HepG2 (cell line): ENCODE data around the gene ALKBH2. TPM values are rescaled to one million over a fixed set of nuclear protein-coding genes. Genes with fewer than 3 reads are reported as not detected.
A peak's percentile ranks its signal among the peaks of the same experiment; 100 is the strongest.

Experiments used
- CBX2 ChIP-seq, 2 experiments: fragments of 200-600 bp in 1 of 2; sonication (generic); formaldehyde crosslinking in 1 of 2; IDR thresholded peaks; 2 replicates each; pipeline versions ENCODE4 v1.7.0 to v1.8.1; 2018 to 2022; ENCODE audit warnings: low read depth in 2 of 2, low read length in 1 of 2, mild to moderate bottlenecking in 1 of 2, missing genetic modification reagents in 1 of 2
- CREB1 ChIP-seq, 2 experiments: fragments of 450-650 bp in 1 of 2; IDR thresholded peaks; 2 replicates each; pipeline ENCODE4 v1.6.1; 2016 to 2017; ENCODE audit warnings: control low read depth in 1 of 2, mild to moderate bottlenecking in 1 of 2, missing compliant biosample characterization in 1 of 2, missing genetic modification characterization in 1 of 2
- ELF3 ChIP-seq: IDR thresholded peaks from 2 replicates; pipeline ENCODE4 v1.6.1; 2016; ENCODE audit warnings: missing genetic modification reagents, missing compliant biosample characterization
- ETV5 ChIP-seq: IDR thresholded peaks from 2 replicates; pipeline ENCODE4 v1.6.1; 2018; ENCODE audit warnings: missing biosample characterization, missing genetic modification reagents, inconsistent platforms, borderline replicate concordance
- GTF3A ChIP-seq: sonication (generic); formaldehyde crosslinking; conservative IDR thresholded peaks from 2 replicates; pipeline ENCODE4 v1.4.0; 2020; ENCODE audit warnings: mild to moderate bottlenecking, missing genetic modification reagents
- HMGXB4 ChIP-seq, 2 experiments: sonication (generic) in 1 of 2; formaldehyde crosslinking in 1 of 2; IDR thresholded peaks; 2 replicates each; pipeline versions ENCODE4 v1.4.0 to v1.6.1; 2018 to 2020; ENCODE audit warnings: missing genetic modification reagents in 2 of 2, borderline replicate concordance in 1 of 2, low read depth in 1 of 2, mild to moderate bottlenecking in 1 of 2, missing biosample characterization in 1 of 2
- HOXA7 ChIP-seq: sonication (generic); formaldehyde crosslinking; IDR thresholded peaks from 2 replicates; pipeline ENCODE4 v1.8.1; 2022; ENCODE audit warnings: mild to moderate bottlenecking, missing genetic modification reagents, moderate library complexity
- KDM5A ChIP-seq: fragments of 200-600 bp; sonication (generic); IDR thresholded peaks from 2 replicates; pipeline ENCODE4 v1.7.0; 2018; ENCODE audit warnings: antibody characterized with exemption, mild to moderate bottlenecking, low read length, borderline replicate concordance
- NFIB ChIP-seq: sonication (generic); formaldehyde crosslinking; IDR thresholded peaks from 2 replicates; pipeline ENCODE4 v1.9.0; 2021; ENCODE audit warnings: missing genetic modification reagents, mild to moderate bottlenecking, borderline replicate concordance
- PREB ChIP-seq: sonication (generic); formaldehyde crosslinking; IDR thresholded peaks from 2 replicates; pipeline ENCODE4 v1.4.0; 2020; ENCODE audit warnings: missing genetic modification reagents
- RFX5 ChIP-seq: IDR thresholded peaks from 2 replicates; pipeline ENCODE4 v1.6.1; 2011; ENCODE audit warnings: low read depth, low read length, improper control_type of control experiment
- SNAPC5 ChIP-seq: sonication (generic); formaldehyde crosslinking; IDR thresholded peaks from 2 replicates; pipeline ENCODE4 v1.8.1; 2023; ENCODE audit warnings: mild to moderate bottlenecking, missing genetic modification reagents, borderline replicate concordance
- STAG1 ChIP-seq: sonication (generic); formaldehyde crosslinking; IDR thresholded peaks from 2 replicates; pipeline ENCODE4 v1.4.0; 2020; ENCODE audit warnings: missing genetic modification reagents
- TAF1 ChIP-seq: sonication (generic); formaldehyde crosslinking; IDR thresholded peaks from 2 replicates; pipeline ENCODE4 v1.4.0; 2020; ENCODE audit warnings: missing genetic modification reagents
- TFE3 ChIP-seq: IDR thresholded peaks from 2 replicates; pipeline ENCODE4 v1.6.1; 2016
- WIZ ChIP-seq: sonication (generic); formaldehyde crosslinking; IDR thresholded peaks from 2 replicates; pipeline ENCODE4 v1.5.1; 2020; ENCODE audit warnings: mild to moderate bottlenecking, missing genetic modification reagents
- ZNF124 ChIP-seq: sonication (generic); formaldehyde crosslinking; IDR thresholded peaks from 2 replicates; pipeline ENCODE4 v1.4.0; 2020; ENCODE audit warnings: missing genetic modification reagents
- ZNF260 ChIP-seq: sonication (generic); formaldehyde crosslinking; IDR thresholded peaks from 2 replicates; pipeline ENCODE4 v1.4.0; 2020; ENCODE audit warnings: missing genetic modification reagents, low read depth, mild to moderate bottlenecking, borderline replicate concordance
- ZNF709 ChIP-seq: sonication (generic); formaldehyde crosslinking; IDR thresholded peaks from 2 replicates; pipeline ENCODE4 v1.5.0; 2020; ENCODE audit warnings: mild to moderate bottlenecking, missing genetic modification reagents
- ZNF782 ChIP-seq: sonication (generic); formaldehyde crosslinking; IDR thresholded peaks from 2 replicates; pipeline ENCODE4 v1.4.0; 2020; ENCODE audit warnings: missing genetic modification reagents, mild to moderate bottlenecking, borderline replicate concordance
- ZNF784 ChIP-seq: sonication (generic); formaldehyde crosslinking; IDR thresholded peaks from 2 replicates; pipeline ENCODE4 v1.5.1; 2020; ENCODE audit warnings: missing genetic modification reagents, mild to moderate bottlenecking, borderline replicate concordance
- polyA plus RNA-seq, 8 experiments: library from polyadenylated mRNA; depleted of rRNA in 3 of 8; stranded (reverse) in 7 of 8; unstranded in 1 of 8; fragments of >200 nt; fragmentation: Illumina TruSeq in 4 of 8; extraction: Trizol in 4 of 8; gene quantifications; 2 replicates each; pipeline versions ENCODE4 v1.2.1 to v1.2.3, GENCODE V29; 2011 to 2016; ENCODE audit warnings: low read depth in 4 of 8, missing spikeins in 1 of 8, mixed read lengths in 1 of 8; ENCODE audit not compliant: insufficient read depth in 1 of 8
- total RNA-seq, 5 experiments: library from RNA; depleted of rRNA; stranded (reverse); fragments of >200 nt; fragmentation: Illumina TruSeq; extraction: Trizol; gene quantifications; 2 replicates each; pipeline ENCODE4 v1.2.3, GENCODE V29; 2016; ENCODE audit warnings: low read depth in 1 of 5

The ALKBH2 gene
- total and polyA plus RNA-seq, 2 of the 13 experiments (the other 11 are each of a cell fraction or from before 2014, with no cell fraction given) = 21.0 to 40.5 TPM

- no peak for TF ChIP-seq ZNF260 (CRISPR knock-in tag)
- 0 out of 2 replicates have a peak, but pooled peaks have one; percentile 30 for TF ChIP-seq PREB (CRISPR knock-in tag)
- TF ChIP-seq ETV5 (CRISPR knock-in tag) = peak; percentile 96
- TF ChIP-seq NFIB (CRISPR knock-in tag) = no peak
- TF ChIP-seq CREB1 (IDR thresholded peaks at IDR 0.05) = peak; percentile 91
- peak; percentile 97 for TF ChIP-seq CREB1 (CRISPR knock-in tag; IDR thresholded peaks at IDR 0.05)
- peak; percentile 86 for TF ChIP-seq WIZ (CRISPR knock-in tag)
- peak; percentile 98 for TF ChIP-seq ZNF784 (CRISPR knock-in tag)
- TF ChIP-seq STAG1 (CRISPR knock-in tag) = peak; percentile 98
- peak; percentile 71; the same call in 1 of the 2 replicates for TF ChIP-seq ZNF782 (CRISPR knock-in tag)
- peak; percentile 98 for TF ChIP-seq SNAPC5 (CRISPR knock-in tag)
- TF ChIP-seq GTF3A = no peak
- peak; percentile 94 for TF ChIP-seq ZNF124 (CRISPR knock-in tag)
- no peak for TF ChIP-seq RFX5
- TF ChIP-seq CBX2 (IDR thresholded peaks at IDR 0.05; ENCODE audit: low read depth, low read length) = no peak
- peak; percentile 93; the same call in 1 of the 2 replicates for TF ChIP-seq CBX2 (CRISPR knock-in tag; IDR thresholded peaks at IDR 0.05; ENCODE audit: low read depth)
- TF ChIP-seq HOXA7 (CRISPR knock-in tag) = no peak; the same call in 1 of the 2 replicates
- TF ChIP-seq TFE3 = peak; percentile 77
- TF ChIP-seq TAF1 = peak; percentile 70
- peak; percentile 84 to 91; a peak in 3 of 4 replicates for TF ChIP-seq HMGXB4 (CRISPR knock-in tag; IDR thresholded peaks at IDR 0.05; ENCODE audit: borderline replicate concordance in 1 of 2, low read depth in 1 of 2)
- peak; percentile 62; the same call in 1 of the 2 replicates for TF ChIP-seq KDM5A
- TF ChIP-seq ELF3 = peak; percentile 83
- TF ChIP-seq ZNF709 (CRISPR knock-in tag) = peak; percentile 80; the same call in 1 of the 2 replicates
Observed at GRCh38 chr12:109093022-109093918, at the start of gene ALKBH2 (continued).
